ENCODE data around the gene CDH4.

CDH4 gene

GRCh38 chr20:61784801-61785566, 532.9 kb downstream of the CDH4 start:
- in situ Hi-C loops (cut with HindIII; ENCODE audit: low sequenced_read_pairs): no loop called here

- in situ Hi-C loops (cut with HindIII; ENCODE audit: low sequenced_read_pairs): no loop called here
These were observed 533.4 kb downstream of the CDH4 start for GRCh38 chr20:61785567-61785816.

DNA sequence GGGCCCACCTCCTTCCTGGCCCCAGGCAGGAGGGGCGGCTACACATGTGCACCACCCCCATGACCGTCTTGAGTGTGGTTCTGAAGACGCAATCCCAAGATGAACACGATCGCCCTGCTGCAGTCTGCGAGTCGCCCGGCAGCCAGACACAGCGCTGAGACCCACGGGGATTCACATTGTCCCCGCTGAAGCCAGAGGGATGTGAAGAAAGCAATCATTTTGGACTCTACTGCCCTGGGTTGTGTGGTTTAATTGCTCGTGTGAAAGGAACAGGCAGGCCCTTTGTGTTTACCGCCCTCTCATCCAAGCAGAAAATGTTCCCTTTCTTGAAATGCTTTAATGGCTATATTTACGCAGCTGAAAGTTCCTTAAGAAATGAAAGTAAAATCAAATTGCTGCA, 534.2 kb downstream of the CDH4 start:
- in situ Hi-C loops (cut with HindIII; ENCODE audit: low sequenced_read_pairs): no loop called here

DNA sequence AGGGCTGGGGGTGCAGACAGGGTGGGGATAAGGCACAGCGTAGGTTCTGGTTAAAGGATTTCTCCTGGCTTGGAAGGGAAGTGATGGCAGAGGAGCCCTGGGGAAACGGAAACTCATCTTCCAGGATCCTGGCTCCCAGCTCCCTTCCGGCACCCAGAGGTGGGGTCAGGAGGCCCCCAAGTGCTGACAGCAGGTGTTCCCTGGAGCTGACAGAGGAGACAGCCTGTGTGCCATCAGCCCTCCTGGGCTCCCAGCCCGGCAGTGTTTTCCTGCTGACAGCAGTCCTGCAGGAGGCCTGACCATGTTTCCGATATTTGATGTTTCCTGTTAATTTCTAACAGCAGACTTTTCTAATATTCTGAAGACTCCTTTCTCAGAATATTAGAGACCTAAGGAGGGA, 536.3 kb downstream of the CDH4 start:
- in situ Hi-C loops (cut with HindIII; ENCODE audit: low sequenced_read_pairs): no loop called here

- in situ Hi-C loops (cut with HindIII; ENCODE audit: low sequenced_read_pairs): no loop called here
These were observed 537.3 kb downstream of the CDH4 start for GRCh38 chr20:61789329-61789728.

GRCh38 chr20:61790116-61790827, 538.2 kb downstream of the CDH4 start:
- in situ Hi-C loops (cut with HindIII; ENCODE audit: low sequenced_read_pairs): no loop called here

GRCh38 chr20:61791995-61792394, 539.9 kb downstream of the CDH4 start:
- in situ Hi-C loops (cut with HindIII; ENCODE audit: low sequenced_read_pairs): no loop called here

- in situ Hi-C loops (cut with HindIII; ENCODE audit: low sequenced_read_pairs): no loop called here
These were observed 543.9 kb downstream of the CDH4 start for GRCh38 chr20:61795669-61796630.

DNA sequence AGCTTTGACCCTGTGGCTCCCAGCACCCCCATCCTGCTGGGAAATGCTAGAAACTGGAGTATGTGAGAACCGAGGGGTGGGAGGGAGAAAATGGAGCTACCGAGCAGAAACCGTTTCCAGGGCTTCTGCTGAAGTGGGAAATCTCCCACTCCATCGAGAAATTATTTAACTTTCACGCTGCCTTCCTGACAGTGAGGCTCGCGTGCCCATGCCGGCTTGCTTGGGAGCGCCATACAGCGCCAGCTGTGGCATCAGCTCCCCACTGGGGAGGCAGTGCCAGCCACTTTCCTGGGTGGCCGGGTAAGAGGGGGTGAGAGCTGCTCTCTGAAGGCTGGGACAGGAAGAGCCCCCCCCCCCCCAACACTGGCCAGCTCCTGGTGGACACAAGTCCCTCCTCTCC, 544.7 kb downstream of the CDH4 start:
- in situ Hi-C loops (cut with HindIII; ENCODE audit: low sequenced_read_pairs): no loop called here

- in situ Hi-C loops (cut with HindIII; ENCODE audit: low sequenced_read_pairs): no loop called here
These were observed 545.1 kb downstream of the CDH4 start for GRCh38 chr20:61797200-61797599.

DNA sequence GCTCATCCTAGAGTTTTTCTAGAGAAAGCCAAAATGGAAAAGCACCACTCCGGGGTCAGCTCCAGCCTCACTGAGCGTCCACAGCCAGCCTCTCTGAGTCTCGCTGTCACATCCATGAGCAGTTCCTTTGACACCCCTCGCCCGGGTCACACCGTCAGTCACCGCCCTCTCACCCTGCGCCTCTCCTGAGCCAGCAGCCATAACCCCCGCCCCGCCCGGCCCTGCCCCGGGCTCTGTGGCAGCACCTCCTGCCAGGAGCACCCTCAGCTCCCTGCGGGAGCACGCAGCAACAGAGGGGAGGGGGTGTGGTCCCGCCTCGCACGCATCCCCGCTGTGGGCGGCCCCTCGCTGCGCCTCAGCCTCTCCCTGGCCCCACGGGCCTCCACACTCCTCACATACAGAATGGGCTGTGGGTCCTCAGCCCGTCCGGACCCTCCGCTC, 545.9 kb downstream of the CDH4 start:
- in situ Hi-C loops (cut with HindIII; ENCODE audit: low sequenced_read_pairs): no loop called here

GRCh38 chr20:61798632-61799031, 546.6 kb downstream of the CDH4 start:
- in situ Hi-C loops (cut with HindIII; ENCODE audit: low sequenced_read_pairs): no loop called here

GRCh38 chr20:61799394-61799923, 547.4 kb downstream of the CDH4 start:
- in situ Hi-C loops (cut with HindIII; ENCODE audit: low sequenced_read_pairs): no loop called here

DNA sequence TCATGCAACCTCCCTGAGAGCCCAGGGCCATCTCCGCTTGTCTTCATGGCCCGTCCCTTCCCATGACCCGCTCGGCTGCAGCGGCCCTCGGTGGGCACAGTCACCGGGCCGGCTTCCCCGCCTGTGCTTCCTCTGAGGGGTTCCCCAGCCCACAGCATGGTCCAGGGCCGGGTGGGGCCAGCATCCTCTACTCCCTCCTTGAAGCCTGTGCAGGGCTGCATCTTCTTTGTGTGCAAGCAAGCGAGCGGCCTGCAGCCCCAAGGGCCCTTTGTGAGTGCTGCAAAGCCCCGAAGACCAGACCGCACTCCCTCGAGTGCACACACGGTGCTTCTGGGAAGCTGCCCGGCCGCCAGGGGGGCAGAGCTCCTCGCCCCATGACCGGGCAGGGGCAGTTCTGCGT, 547.9 kb downstream of the CDH4 start:
- in situ Hi-C loops (cut with HindIII; ENCODE audit: low sequenced_read_pairs): no loop called here

GRCh38 chr20:61800359-61801064, 548.5 kb downstream of the CDH4 start:
- in situ Hi-C loops (cut with HindIII; ENCODE audit: low sequenced_read_pairs): no loop called here

GRCh38 chr20:61801065-61801360, 549.0 kb downstream of the CDH4 start:
- in situ Hi-C loops (cut with HindIII; ENCODE audit: low sequenced_read_pairs): no loop called here

- in situ Hi-C loops (cut with HindIII; ENCODE audit: low sequenced_read_pairs): no loop called here
These were observed 549.4 kb downstream of the CDH4 start for GRCh38 chr20:61801428-61801827.

DNA sequence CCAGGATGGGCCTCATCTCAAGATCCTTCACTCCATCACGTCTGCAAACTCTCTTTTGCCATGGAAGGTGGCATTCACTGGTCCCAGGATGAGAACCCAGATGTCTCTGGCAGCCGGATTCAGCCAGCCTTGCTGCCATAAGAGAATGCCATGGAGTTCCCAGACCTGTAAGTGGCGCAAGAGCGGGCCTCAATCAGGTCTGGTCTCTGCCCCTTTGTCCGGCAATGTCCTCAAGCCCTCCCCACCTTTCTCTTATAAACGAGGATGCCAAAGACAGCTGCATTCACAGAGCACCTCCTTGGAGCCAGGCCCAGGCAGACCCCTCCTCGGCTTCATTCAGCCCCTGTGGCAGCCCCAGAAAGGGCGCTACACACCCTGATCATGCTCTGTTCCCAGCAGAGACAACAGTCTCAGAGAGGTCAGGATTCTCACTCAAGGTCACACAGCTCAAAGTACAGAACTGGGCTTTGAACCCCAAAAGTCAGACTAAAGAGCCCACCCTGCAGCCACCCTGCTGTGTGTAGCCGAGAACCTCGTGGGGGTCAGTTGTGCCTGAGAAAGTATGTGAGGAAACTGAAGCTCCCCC, 549.9 kb downstream of the CDH4 start:
- in situ Hi-C loops (cut with HindIII; ENCODE audit: low sequenced_read_pairs): no loop called here

GRCh38 chr20:61802721-61803311, 550.8 kb downstream of the CDH4 start:
- in situ Hi-C loops (cut with HindIII; ENCODE audit: low sequenced_read_pairs): no loop called here

GRCh38 chr20:61803416-61803914, 551.4 kb downstream of the CDH4 start:
- in situ Hi-C loops (cut with HindIII; ENCODE audit: low sequenced_read_pairs): no loop called here
